Measurements from ENCODE around the gene FBXO45.

- TF ChIP-seq ZBTB39 (CRISPR knock-in tag; IDR thresholded peaks at IDR 0.05) (no peak), RFXANK (CRISPR knock-in tag; IDR thresholded peaks at IDR 0.05) (no peak), RAD21 (CRISPR knock-in tag; IDR thresholded peaks at IDR 0.05) (no peak), ZBTB4 (CRISPR knock-in tag; IDR thresholded peaks at IDR 0.05; ENCODE audit: borderline replicate concordance) (no peak), HMGXB4 (CRISPR knock-in tag; IDR thresholded peaks at IDR 0.05; ENCODE audit: borderline replicate concordance in 1 of 2, low read depth in 1 of 2) (no peak), IRF1 (CRISPR knock-in tag; IDR thresholded peaks at IDR 0.05; ENCODE audit: low read depth) (no peak)
These were observed 13.2 kb upstream of the FBXO45 start for GRCh38 chr3:196555295-196555694.
